Measurements from ENCODE around the gene FAAP100.

Gene FAAP100

DNA sequence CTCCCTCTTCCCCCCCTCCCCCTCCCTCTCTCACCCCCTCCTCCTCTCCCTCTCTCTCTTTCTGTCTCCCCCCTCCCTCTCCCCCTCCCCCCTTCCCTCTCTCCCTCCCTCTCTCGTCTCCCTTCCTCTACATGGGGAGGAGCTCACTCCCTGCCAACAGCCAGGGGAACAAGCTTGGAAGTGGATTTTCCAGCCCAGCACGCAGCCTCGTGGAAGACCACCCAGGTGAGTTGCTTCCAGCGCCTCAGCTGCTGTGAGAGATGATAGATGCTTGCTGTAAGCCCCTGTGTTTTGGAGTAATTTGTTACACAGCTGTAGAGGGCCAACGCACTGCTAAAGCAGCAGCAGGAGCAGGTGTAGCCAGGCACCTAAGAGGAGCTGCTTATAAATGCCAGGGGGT lies 60.4 kb downstream of the FAAP100 start:
- ATAC-seq (no peak), DNase-seq (ENCODE audit: low spot score in 2 of 2) (no peak)
- Mint-ChIP-seq H3K4me3 (no peak overlapping the region), H3K27ac (no peak overlapping the region), H3K36me3 (peaks cover 11% of the 10 kb centered on the region), H3K9me3 (no peaks in the 10 kb centered on the region), H3K4me1 (peaks cover 13% of the 10 kb centered on the region)

DNA sequence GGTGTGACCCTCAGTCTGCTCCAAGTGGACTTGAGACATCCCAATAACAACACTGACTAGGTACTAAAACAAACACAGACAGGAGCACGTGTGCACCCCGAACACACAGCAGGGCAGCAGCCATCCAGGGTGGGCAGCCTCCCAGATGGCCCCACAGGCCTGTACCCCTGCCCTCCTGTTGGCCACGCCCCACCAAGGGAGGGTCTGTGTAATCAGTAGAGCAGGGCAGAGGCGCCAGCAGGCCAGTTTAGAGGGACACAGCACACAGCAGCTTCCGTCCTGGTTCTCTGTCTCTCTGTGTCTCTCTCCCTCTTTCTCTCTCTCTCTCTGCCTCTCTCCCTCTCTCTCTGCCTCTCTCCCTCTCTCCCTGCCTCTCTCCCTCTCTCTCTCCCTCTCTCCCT lies 61.0 kb downstream of the FAAP100 start:
- no peaks in the 10 kb centered on the region for H3K9me3 Mint-ChIP-seq
- H3K27ac Mint-ChIP-seq = no peak overlapping the region
- ATAC-seq (no peak), DNase-seq (ENCODE audit: low spot score in 2 of 2) (no peak)
- no peak overlapping the region for H3K4me3 Mint-ChIP-seq
- peaks cover 13% of the 10 kb centered on the region for H3K4me1 Mint-ChIP-seq
- H3K36me3 Mint-ChIP-seq = peaks cover 11% of the 10 kb centered on the region

DNA sequence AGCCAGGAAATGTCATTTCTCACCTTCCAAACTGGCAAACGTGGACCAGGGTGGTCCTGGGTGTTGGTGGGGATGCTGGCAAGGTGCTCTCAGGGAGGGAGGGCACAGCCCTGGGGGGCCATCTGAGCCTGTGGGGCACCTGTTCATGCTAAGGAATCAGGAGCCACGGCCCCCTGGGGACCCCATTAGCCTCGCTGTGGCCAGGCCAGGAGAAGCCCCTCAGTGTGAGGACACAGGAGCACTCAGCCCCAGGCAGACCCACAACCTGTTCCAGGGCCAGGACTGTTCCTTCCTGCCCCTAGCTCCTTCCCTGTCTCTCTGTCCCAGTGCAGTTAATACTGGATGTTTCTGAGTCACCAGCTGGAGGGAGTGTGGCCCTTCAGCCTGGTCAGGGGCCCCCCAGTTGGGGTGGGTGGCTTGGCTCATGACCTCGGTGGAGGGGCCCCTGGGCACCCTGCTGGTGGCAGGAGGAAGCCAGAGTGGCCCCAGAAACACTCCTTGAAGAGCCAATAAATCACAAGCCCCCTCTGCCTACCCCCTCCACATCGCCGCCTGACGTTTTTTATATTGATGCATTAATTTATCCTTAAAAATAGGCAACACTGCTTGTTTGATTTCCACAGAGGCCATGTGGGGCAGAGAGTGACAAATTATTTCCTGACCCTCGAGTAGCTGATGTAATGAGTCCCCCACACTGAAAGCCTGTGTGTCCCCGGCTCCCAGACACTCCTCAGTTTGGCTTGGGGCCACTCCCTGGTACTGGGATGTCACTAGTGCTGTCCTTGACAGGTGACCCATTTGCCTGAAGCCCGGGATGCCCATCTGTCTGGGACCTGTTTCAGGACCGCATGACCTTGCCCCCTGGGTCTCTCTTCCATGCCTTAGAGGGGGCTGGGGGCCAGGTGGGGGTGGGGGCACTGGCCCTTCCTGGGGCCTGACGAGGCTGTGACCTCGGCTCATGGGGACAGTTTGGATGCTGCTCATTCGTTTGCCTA lies 61.9 kb downstream of the FAAP100 start:
- no peak for DNase-seq (ENCODE audit: low spot score in 2 of 2)
- peak overlapping the region; percentile 57 for H3K4me3 Mint-ChIP-seq
- no peaks in the 10 kb centered on the region for H3K9me3 Mint-ChIP-seq
- H3K4me1 Mint-ChIP-seq = peaks cover 13% of the 10 kb centered on the region
- peak overlapping the region; percentile 79 for H3K27ac Mint-ChIP-seq
- no peak for ATAC-seq
- peaks cover 11% of the 10 kb centered on the region for H3K36me3 Mint-ChIP-seq
